Measurements from ENCODE around the gene METTL17. TPM values are rescaled to one million over a fixed set of nuclear protein-coding genes. Genes with fewer than 3 reads are reported as not detected.
"Not testable (repeated sequence)": the region's sequence is repeated elsewhere in the genome, so short reads cannot be mapped to it uniquely, and the experiment has no call there.

Gene METTL17
- 100 to 1,000 TPM in 2 of 4 donors, 10 to 100 TPM in 2; 73.0 to 152 (median 91.6) TPM for total RNA-seq

GRCh38 chr14:20989787-20990600 is at the start of gene METTL17:
TSS of gene METTL17 (plus strand) at chr14:20989980. CDS start at chr14:20990003, 23 bp downstream.
- TF ChIP-seq POLR2A (IDR thresholded peaks at IDR 0.05), result no peak
- TF ChIP-seq CTCF (IDR thresholded peaks at IDR 0.05), result no peak
- 0 to 1% methylated on average over 40 to 41 of the region's 42 CpGs for WGBS, 2 donors
- intact Hi-C loops (cut with DNase I; ENCODE audit: low total_unique reads), result no loop called here
- H3K4me3 ChIP-seq (ENCODE audit: low read depth, poor library complexity, severe bottlenecking), result peak within 1 kb of the TSS; percentile 59
- DNase-seq (ENCODE audit: low spot score in 2 of 2), result peak; percentile 95 to 98

- WGBS, 2 donors, result 79 to 82% methylated on average over 6 of the region's 6 CpGs
- intact Hi-C loops (cut with DNase I; ENCODE audit: low total_unique reads); H3K4me3 ChIP-seq (ENCODE audit: low read depth, poor library complexity, severe bottlenecking): not testable (repeated sequence)
- peak in 1 of 2 donors; percentile 19 for DNase-seq (ENCODE audit: low spot score in 2 of 2)
These were observed 44.6 kb upstream of the METTL17 start for GRCh38 chr14:20945146-20945545.

GRCh38 chr14:20946707-20947106 is 43.1 kb upstream of the METTL17 start:
- DNase-seq (ENCODE audit: low spot score in 2 of 2); intact Hi-C loops (cut with DNase I; ENCODE audit: low total_unique reads): not testable (repeated sequence)
- 71 to 82% methylated on average over 6 to 7 of the region's 9 CpGs for WGBS, 2 donors

GRCh38 chr14:20954736-20955537 is 34.8 kb upstream of the METTL17 start, which contains the start of gene RNASE2:
TSS of gene RNASE2 (plus strand) at chr14:20955487. CDS start at chr14:20955772, 285 bp downstream.
- 40 to 65% methylated on average over 4 of the region's 4 CpGs for WGBS, 2 donors
- intact Hi-C loops (cut with DNase I; ENCODE audit: low total_unique reads); DNase-seq (ENCODE audit: low spot score in 2 of 2); H3K4me3 ChIP-seq (ENCODE audit: low read depth, poor library complexity, severe bottlenecking): not testable (repeated sequence)

More at GRCh38 chr14:20946707-20947106, 43.1 kb upstream of the METTL17 start:
- H3K4me3 ChIP-seq (ENCODE audit: low read depth, poor library complexity, severe bottlenecking), result not testable (repeated sequence)

- intact Hi-C loops (cut with DNase I; ENCODE audit: low total_unique reads); H3K4me3 ChIP-seq (ENCODE audit: low read depth, poor library complexity, severe bottlenecking): not testable (repeated sequence)
These were observed 34.3 kb upstream of the METTL17 start for GRCh38 chr14:20955538-20955873.

GRCh38 chr14:20956376-20956976 is 33.3 kb upstream of the METTL17 start:
- no peak for DNase-seq (ENCODE audit: low spot score in 2 of 2)
- WGBS, 2 donors, result 87 to 88% methylated on average over 11 of the region's 11 CpGs
- intact Hi-C loops (cut with DNase I; ENCODE audit: low total_unique reads), result no loop called here

More at GRCh38 chr14:20955538-20955873, 34.3 kb upstream of the METTL17 start:
- not testable (repeated sequence) for DNase-seq (ENCODE audit: low spot score in 2 of 2)
- WGBS, 2 donors, result 61 to 63% methylated on average over 5 of the region's 5 CpGs

GRCh38 chr14:20958946-20959345 is 30.8 kb upstream of the METTL17 start:
- DNase-seq (ENCODE audit: low spot score in 2 of 2); H3K4me3 ChIP-seq (ENCODE audit: low read depth, poor library complexity, severe bottlenecking); intact Hi-C loops (cut with DNase I; ENCODE audit: low total_unique reads): not testable (repeated sequence)

More at GRCh38 chr14:20956376-20956976, 33.3 kb upstream of the METTL17 start:
- no peak overlapping the region for H3K4me3 ChIP-seq (ENCODE audit: low read depth, poor library complexity, severe bottlenecking)
- no peak for TF ChIP-seq POLR2A (IDR thresholded peaks at IDR 0.05)
- no peak for TF ChIP-seq CTCF (IDR thresholded peaks at IDR 0.05)

- TF ChIP-seq CTCF (IDR thresholded peaks at IDR 0.05) (no peak), POLR2A (IDR thresholded peaks at IDR 0.05) (no peak)
- no peak for DNase-seq (ENCODE audit: low spot score in 2 of 2)
- 66 to 70% methylated on average over 3 of the region's 3 CpGs for WGBS, 2 donors
- H3K4me3 ChIP-seq (ENCODE audit: low read depth, poor library complexity, severe bottlenecking), result no peak overlapping the region
- intact Hi-C loops (cut with DNase I; ENCODE audit: low total_unique reads), result loop anchor here (5.0 to 10.0 kb wide), 2 partner anchors 95 to 267 kb away; no protein-coding TSS in a partner anchor
These were observed 20.4 kb upstream of the METTL17 start for GRCh38 chr14:20969336-20969735.
